Mesenchymal stem cell (in vitro differentiated cells and primary cell): Measurements from ENCODE around the gene RBBP4. TPM values are rescaled to one million over a fixed set of nuclear protein-coding genes. Genes with fewer than 3 reads are reported as not detected.
A peak's percentile ranks its signal among the peaks of the same experiment; 100 is the strongest.

Source experiments
- DNase-seq: peaks from one replicate; pipeline ENCODE4 v3.0.0-alpha.2; 2013
- H2AFZ ChIP-seq: one replicate; pipeline ENCODE4 v1.6.1; 2013; ENCODE audit warnings: low read depth, mild to moderate bottlenecking, control low read depth, inconsistent platforms, low read length, moderate library complexity
- H2AK5ac ChIP-seq: 2 replicates; pipeline ENCODE4 v1.6.1; 2013; ENCODE audit warnings: low read length, moderate library complexity, mild to moderate bottlenecking, inconsistent platforms; ENCODE audit not compliant: severe bottlenecking
- H2BK120ac ChIP-seq: one replicate; pipeline ENCODE4 v1.6.1; 2013; ENCODE audit warnings: low read depth, mild to moderate bottlenecking, inconsistent platforms, low read length, moderate library complexity
- H2BK12ac ChIP-seq, 2 experiments: one replicate each; pipeline ENCODE4 v1.6.1; 2013; ENCODE audit warnings: inconsistent platforms in 2 of 2, low read length in 2 of 2, mild to moderate bottlenecking in 2 of 2, moderate library complexity in 2 of 2, control low read depth in 1 of 2
- H2BK15ac ChIP-seq: one replicate; pipeline ENCODE4 v1.6.1; 2013; ENCODE audit warnings: mild to moderate bottlenecking, low read depth, inconsistent platforms; ENCODE audit not compliant: poor library complexity, severe bottlenecking
- H2BK5ac ChIP-seq: 2 replicates; pipeline ENCODE4 v1.6.1; 2013; ENCODE audit warnings: low read depth, mild to moderate bottlenecking, low read length, control low read depth, inconsistent platforms; ENCODE audit not compliant: poor library complexity, severe bottlenecking
- H3K14ac ChIP-seq, 2 experiments: one replicate each; pipeline ENCODE4 v1.6.1; 2013; ENCODE audit warnings: inconsistent platforms in 2 of 2, low read length in 2 of 2, control low read depth in 1 of 2, mild to moderate bottlenecking in 1 of 2, moderate library complexity in 1 of 2
- H3K18ac ChIP-seq, 2 experiments: one replicate each; pipeline ENCODE4 v1.6.1; 2013; ENCODE audit warnings: inconsistent platforms in 2 of 2, low read length in 2 of 2, control low read depth in 1 of 2, low read depth in 1 of 2, mild to moderate bottlenecking in 1 of 2
- H3K23ac ChIP-seq, 2 experiments: one replicate each; pipeline ENCODE4 v1.6.1; 2013; ENCODE audit warnings: inconsistent platforms in 2 of 2, low read length in 2 of 2, mild to moderate bottlenecking in 2 of 2, moderate library complexity in 2 of 2, control low read depth in 1 of 2
- H3K27ac ChIP-seq: 2 replicates; pipeline ENCODE4 v1.5.1; 2013; ENCODE audit warnings: mild to moderate bottlenecking, moderate library complexity, low read length, control low read depth, inconsistent platforms; ENCODE audit not compliant: poor library complexity, severe bottlenecking
- H3K27me3 ChIP-seq, 2 experiments: 2 replicates each; pipeline versions ENCODE4 v1.6.1 to v1.7.0; 2013; ENCODE audit warnings: low read length in 2 of 2, mild to moderate bottlenecking in 2 of 2, moderate library complexity in 2 of 2, control low read depth in 1 of 2, inconsistent platforms in 1 of 2; ENCODE audit not compliant: control insufficient read depth in 1 of 2, insufficient read depth in 1 of 2
- H3K36me3 ChIP-seq, 2 experiments: 2 replicates each; pipeline versions ENCODE4 v1.6.1 to v1.7.0; 2013; ENCODE audit warnings: low read length in 2 of 2, control low read depth in 1 of 2, inconsistent platforms in 1 of 2, low read depth in 1 of 2, mild to moderate bottlenecking in 1 of 2; ENCODE audit not compliant: insufficient read depth in 2 of 2, control insufficient read depth in 1 of 2
- H3K4ac ChIP-seq, 2 experiments: one replicate each; pipeline ENCODE4 v1.6.1; 2013; ENCODE audit warnings: inconsistent platforms in 2 of 2, low read length in 2 of 2, mild to moderate bottlenecking in 2 of 2, moderate library complexity in 2 of 2, control low read depth in 1 of 2, low read depth in 1 of 2
- H3K4me1 ChIP-seq: 2 replicates; pipeline ENCODE4 v1.6.1; 2013; ENCODE audit warnings: low read depth, low read length, control low read depth; ENCODE audit not compliant: control insufficient read depth, insufficient read depth
- H3K4me2 ChIP-seq: 2 replicates; pipeline ENCODE4 v1.6.1; 2013; ENCODE audit warnings: low read length, mild to moderate bottlenecking, inconsistent platforms; ENCODE audit not compliant: poor library complexity, severe bottlenecking
- H3K4me3 ChIP-seq, 2 experiments: 2 replicates each; pipeline versions ENCODE4 v1.5.1 to v1.7.0; 2013; ENCODE audit warnings: low read length in 2 of 2, mild to moderate bottlenecking in 2 of 2, control low read depth in 1 of 2, low read depth in 1 of 2; ENCODE audit not compliant: insufficient read depth in 1 of 2
- H3K79me1 ChIP-seq: replicated peaks from 2 replicates; pipeline ENCODE4 v1.6.1; 2013; ENCODE audit warnings: mild to moderate bottlenecking, control low read depth, low read length, inconsistent platforms; ENCODE audit not compliant: poor library complexity, severe bottlenecking
- H3K9ac ChIP-seq: 2 replicates; pipeline ENCODE4 v1.7.0; 2013; ENCODE audit warnings: mild to moderate bottlenecking, low read length, moderate library complexity
- H3K9me3 ChIP-seq: 2 replicates; pipeline ENCODE4 v1.7.0; 2013; ENCODE audit warnings: mild to moderate bottlenecking, low read length; ENCODE audit not compliant: control insufficient read depth
- H4K8ac ChIP-seq: one replicate; pipeline ENCODE4 v1.6.1; 2013; ENCODE audit warnings: inconsistent platforms, mild to moderate bottlenecking, low read length, moderate library complexity
- H4K91ac ChIP-seq: one replicate; pipeline ENCODE4 v1.6.1; 2013; ENCODE audit warnings: mild to moderate bottlenecking, low read length, inconsistent platforms
- WGBS: methylation state at CpG from one replicate; pipeline ENCODE4 v1.1.7; 2013; ENCODE audit warnings: mixed read lengths; 5-methylcytosine and 5-hydroxymethylcytosine counted together
- polyA plus RNA-seq, 2 experiments: library from polyadenylated mRNA; stranded (reverse); fragments of 200-250 nt; gene quantifications; one replicate each; pipeline ENCODE4 v1.2.3, GENCODE V29; 2013

Gene RBBP4
- polyA plus RNA-seq (2013, experiment 1 of 2), result 84.2 TPM
- polyA plus RNA-seq (2013, experiment 2 of 2), result 85.6 TPM

GRCh38 chr1:32650752-32651460 lies at the start of gene RBBP4:
Gene RBBP4, plus strand, starts transcription at chr1:32651208. Its CDS starts 99 bp downstream, at chr1:32651307.
- H3K18ac ChIP-seq, result peak within 1 kb of the TSS; percentile 95 to 99
- H2BK120ac ChIP-seq, result peak within 1 kb of the TSS; percentile 90
- peak within 1 kb of the TSS; percentile 100 for H3K27ac ChIP-seq
- peak within 1 kb of the TSS; percentile 85 to 92 for H3K4me3 ChIP-seq
- H3K4ac ChIP-seq, result peak within 1 kb of the TSS; percentile 98 to 100
- H4K8ac ChIP-seq, result peak within 1 kb of the TSS; percentile 100
- H3K9me3 ChIP-seq, result no peaks in the 10 kb centered on the region
- H3K23ac ChIP-seq, result peak within 1 kb of the TSS in 1 of 2 experiments; percentile 46
- H3K36me3 ChIP-seq, result peaks cover 19 to 38% of the 10 kb centered on the region in 2 experiments
- under 1% methylated on average over 59 of the region's 67 CpGs for WGBS
- peak within 1 kb of the TSS; percentile 99 for H2AK5ac ChIP-seq
- H3K14ac ChIP-seq, result peak within 1 kb of the TSS in 1 of 2 experiments; percentile 94
- H3K79me1 ChIP-seq, result no peaks in the 10 kb centered on the region
- H4K91ac ChIP-seq, result peak within 1 kb of the TSS; percentile 100
- peaks cover 12% of the 10 kb centered on the region for H3K4me1 ChIP-seq
- H3K27me3 ChIP-seq, result no peaks in the 10 kb centered on the region
- peak within 1 kb of the TSS; percentile 55 to 63 for H2BK12ac ChIP-seq
- peak within 1 kb of the TSS; percentile 98 for H2BK5ac ChIP-seq
- peak within 1 kb of the TSS; percentile 93 for H2AFZ ChIP-seq
- H3K9ac ChIP-seq, result peak within 1 kb of the TSS; percentile 100
- DNase-seq, result peak; percentile 97
- H3K4me2 ChIP-seq, result peak within 1 kb of the TSS; percentile 96
- peak within 1 kb of the TSS; percentile 93 for H2BK15ac ChIP-seq

- H4K8ac ChIP-seq, result no peak overlapping the region
- H4K91ac ChIP-seq, result no peak overlapping the region
- H3K36me3 ChIP-seq, result peaks cover 10 to 17% of the 10 kb centered on the region in 2 experiments
- no peak overlapping the region for H3K27ac ChIP-seq
- no peak overlapping the region for H3K4ac ChIP-seq
- no peak for DNase-seq
- H3K14ac ChIP-seq, result no peak overlapping the region
- H2BK120ac ChIP-seq, result no peak overlapping the region
- H2AK5ac ChIP-seq, result no peak overlapping the region
- H3K9me3 ChIP-seq, result no peaks in the 10 kb centered on the region
- no peak overlapping the region for H2BK5ac ChIP-seq
- no peaks in the 10 kb centered on the region for H3K27me3 ChIP-seq
- 98% methylated on average over 17 of the region's 17 CpGs for WGBS
- H3K4me2 ChIP-seq, result no peak overlapping the region
- no peak overlapping the region for H2BK12ac ChIP-seq
- no peak overlapping the region for H2BK15ac ChIP-seq
- no peak overlapping the region for H3K23ac ChIP-seq
- H3K18ac ChIP-seq, result no peak overlapping the region
- H2AFZ ChIP-seq, result no peak overlapping the region
- no peaks in the 10 kb centered on the region for H3K79me1 ChIP-seq
- no peak overlapping the region for H3K9ac ChIP-seq
- no peak overlapping the region for H3K4me3 ChIP-seq
- no peaks in the 10 kb centered on the region for H3K4me1 ChIP-seq
Observed at GRCh38 chr1:32605711-32606424, 45.1 kb upstream of the RBBP4 start.

DNA sequence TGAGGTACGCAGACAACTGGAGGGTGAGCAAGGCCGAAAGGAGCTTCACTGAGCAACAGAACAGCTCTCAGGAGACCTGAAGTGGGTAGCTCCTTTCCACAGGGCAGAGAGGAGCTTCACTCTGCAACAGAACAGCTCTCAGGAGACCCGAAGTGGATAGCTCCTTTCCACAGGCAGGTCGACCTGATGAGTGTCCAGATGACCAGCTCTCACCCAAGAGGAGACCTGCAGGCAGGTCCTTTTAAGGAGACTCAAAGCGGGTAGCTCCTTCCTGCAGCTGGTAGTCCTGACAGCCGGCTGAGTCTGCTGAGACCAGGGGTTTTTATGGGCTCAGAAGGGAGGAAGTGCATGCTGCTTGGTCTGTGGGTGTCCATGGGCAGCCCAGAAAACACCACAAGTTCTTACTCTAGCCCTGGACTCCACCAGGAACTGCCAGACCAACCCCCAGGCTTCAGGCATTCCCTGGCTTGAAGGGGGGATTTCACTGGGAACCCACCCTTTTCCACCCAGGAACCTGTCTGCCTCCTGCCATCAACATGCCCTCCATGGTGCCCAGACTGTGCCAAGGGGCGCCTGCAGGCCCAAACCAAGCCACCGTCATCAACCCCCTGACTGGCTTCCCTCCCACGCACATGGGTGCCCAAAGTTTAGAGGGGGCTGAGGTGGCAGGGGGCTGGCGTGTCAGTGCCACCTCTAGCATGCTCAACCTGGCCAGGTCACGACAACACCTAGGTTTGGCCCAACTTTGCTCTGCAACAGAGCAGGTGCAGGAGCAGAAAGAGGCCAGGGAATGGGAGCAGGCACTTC lies 44.2 kb upstream of the RBBP4 start:
- peak overlapping the region in 1 of 2 experiments; percentile 16 for H3K18ac ChIP-seq

More for the DNA sequence above, 44.2 kb upstream of the RBBP4 start:
- Histone ChIP-seq H3K4me1 (no peaks in the 10 kb centered on the region), H3K27me3 (no peaks in the 10 kb centered on the region), H2BK120ac (no peak overlapping the region), H3K36me3 (peaks cover 10 to 17% of the 10 kb centered on the region in 2 experiments), H2BK5ac (no peak overlapping the region), H3K4ac (no peak overlapping the region), H2AFZ (no peak overlapping the region), H3K14ac (peak overlapping the region in 1 of 2 experiments; percentile 5), H3K79me1 (no peaks in the 10 kb centered on the region), H2AK5ac (no peak overlapping the region), H2BK15ac (peak overlapping the region; percentile 40), H3K9me3 (no peaks in the 10 kb centered on the region), H3K9ac (no peak overlapping the region), H3K4me2 (no peak overlapping the region), H4K91ac (no peak overlapping the region), H3K23ac (no peak overlapping the region), H4K8ac (no peak overlapping the region), H2BK12ac (no peak overlapping the region), H3K27ac (no peak overlapping the region), H3K4me3 (no peak overlapping the region)
- DNase-seq, result no peak
- WGBS, result 97% methylated on average over 9 of the region's 11 CpGs
